ENCODE results near the gene ARFGEF2. TPM values are rescaled to one million over a fixed set of nuclear protein-coding genes. Genes with fewer than 3 reads are reported as not detected.
A peak's percentile ranks its signal among the peaks of the same experiment; 100 is the strongest.
"Not testable (repeated sequence)": the region's sequence is repeated elsewhere in the genome, so short reads cannot be mapped to it uniquely, and the experiment has no call there.

ARFGEF2 gene
- total RNA-seq, 2 donors from 2014 or later, result 23.6 to 24.7 TPM

- ATAC-seq, result no peak
These were observed 35.6 kb downstream of the ARFGEF2 start for GRCh38 chr20:48957053-48957481.

DNA sequence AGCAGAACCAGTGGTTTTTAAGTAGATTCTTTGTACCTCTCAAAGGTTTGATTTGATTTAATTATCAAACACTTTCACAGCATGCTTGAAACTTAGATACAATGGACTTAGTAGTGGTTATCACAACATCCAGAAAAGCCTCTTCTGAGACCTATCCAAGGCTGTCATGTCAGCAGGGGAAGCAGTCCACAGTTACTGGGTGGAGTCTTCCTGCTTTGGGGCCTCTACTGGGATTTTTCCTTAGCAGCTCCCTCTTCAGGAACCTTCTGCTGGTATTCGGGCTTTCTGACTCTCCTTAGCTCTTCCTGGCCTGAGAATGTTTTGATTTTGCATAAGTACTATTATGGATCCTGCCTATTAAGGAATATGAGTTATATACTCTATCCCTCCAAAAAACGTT is 36.0 kb downstream of the ARFGEF2 start:
- H3K36me3 Mint-ChIP-seq, result peaks cover 0 to 6% of the 10 kb centered on the region in 2 donors
- DNase-seq (ENCODE audit: low spot score in 2 of 2), result no peak
- ATAC-seq, result no peak
- peak overlapping the region in 1 of 2 donors; percentile 95 for H3K27ac Mint-ChIP-seq
- no peaks in the 10 kb centered on the region for H3K9me3 Mint-ChIP-seq

More at GRCh38 chr20:48957053-48957481, 35.6 kb downstream of the ARFGEF2 start:
- DNase-seq (ENCODE audit: low spot score in 2 of 2), result no peak
- Mint-ChIP-seq H3K9me3 (no peaks in the 10 kb centered on the region), H3K36me3 (peaks cover under 1 to 6% of the 10 kb centered on the region in 2 donors), H3K27ac (peak overlapping the region in 1 of 2 donors; percentile 95)

DNA sequence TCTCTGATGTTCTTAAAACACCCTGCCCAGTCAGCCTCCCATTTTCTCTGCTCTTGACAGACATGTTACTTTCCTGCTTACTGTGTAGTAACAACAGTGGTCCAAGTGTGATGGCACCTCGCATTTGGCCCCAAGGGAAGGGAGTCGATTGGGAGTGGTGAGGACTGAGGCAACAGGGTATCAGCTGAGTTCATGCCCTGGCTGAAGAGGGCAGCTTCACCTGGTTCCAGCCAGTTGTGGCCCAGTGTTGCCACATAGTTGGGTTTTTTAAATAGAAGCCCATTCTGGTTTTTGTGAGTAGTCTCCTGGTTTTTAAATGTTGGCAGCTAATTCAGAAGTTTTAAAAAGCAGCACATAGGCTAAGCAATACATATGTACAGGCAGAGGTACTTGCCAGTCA is 37.2 kb downstream of the ARFGEF2 start:
- H3K9me3 Mint-ChIP-seq, result no peaks in the 10 kb centered on the region
- no peak for ATAC-seq
- DNase-seq (ENCODE audit: low spot score in 2 of 2), result no peak
- H3K36me3 Mint-ChIP-seq, result peaks cover 0 to 6% of the 10 kb centered on the region in 2 donors
- peak overlapping the region; percentile 19 to 39 for H3K27ac Mint-ChIP-seq

DNA sequence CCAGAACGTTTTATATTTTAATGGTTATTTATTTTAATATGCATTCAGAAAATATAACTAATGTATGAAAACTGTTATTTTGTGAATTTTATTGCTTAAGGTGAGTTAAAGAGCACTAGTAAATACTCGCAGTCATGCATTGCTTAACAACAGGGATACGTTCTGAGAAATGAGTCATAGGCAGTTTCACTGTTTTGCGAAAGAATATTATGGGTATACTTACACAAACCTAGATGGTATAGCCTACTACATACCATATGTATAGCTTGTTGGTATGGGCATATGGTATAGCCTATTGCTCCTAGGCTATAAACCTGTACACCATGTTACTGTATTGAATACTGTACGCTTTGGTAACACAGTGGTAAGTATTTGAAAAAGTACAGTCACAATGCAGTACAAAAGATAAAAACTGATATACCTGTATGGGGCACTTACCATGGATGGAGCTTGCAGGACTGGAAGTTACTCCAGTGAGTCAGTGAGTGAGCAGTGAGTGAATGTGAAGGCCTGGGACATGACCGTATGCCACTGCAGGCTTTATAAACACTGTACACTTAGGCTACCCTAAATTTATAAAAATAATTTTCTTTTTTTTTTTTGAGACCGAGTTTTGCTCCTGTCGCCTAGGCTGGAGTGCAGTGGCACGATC is 38.5 kb downstream of the ARFGEF2 start:
- H3K36me3 Mint-ChIP-seq, result peaks cover 0 to 6% of the 10 kb centered on the region in 2 donors
- ATAC-seq, result peak; percentile 55 to 78

GRCh38 chr20:48962421-48962820 is 40.9 kb downstream of the ARFGEF2 start:
- Mint-ChIP-seq H3K36me3 (no peaks in the 10 kb centered on the region), H3K27ac (no peak overlapping the region), H3K9me3 (no peaks in the 10 kb centered on the region)
- no peak for DNase-seq (ENCODE audit: low spot score in 2 of 2)
- no peak for ATAC-seq

More for the DNA sequence above, 38.5 kb downstream of the ARFGEF2 start:
- no peak for DNase-seq (ENCODE audit: low spot score in 2 of 2)
- H3K9me3 Mint-ChIP-seq, result no peaks in the 10 kb centered on the region
- H3K27ac Mint-ChIP-seq, result peak overlapping the region in 1 of 2 donors; percentile 77

- no peaks in the 10 kb centered on the region for H3K9me3 Mint-ChIP-seq
- DNase-seq (ENCODE audit: low spot score in 2 of 2), result no peak
- ATAC-seq, result no peak
- no peak overlapping the region for H3K27ac Mint-ChIP-seq
- no peaks in the 10 kb centered on the region for H3K36me3 Mint-ChIP-seq
These were observed 41.7 kb downstream of the ARFGEF2 start for GRCh38 chr20:48962976-48963771.

GRCh38 chr20:48965189-48965910 is 43.8 kb downstream of the ARFGEF2 start:
- no peak for ATAC-seq
- DNase-seq (ENCODE audit: low spot score in 2 of 2), result no peak
- peak overlapping the region in 1 of 2 donors; percentile 84 for H3K27ac Mint-ChIP-seq
- H3K36me3 Mint-ChIP-seq, result peaks cover 6 to 10% of the 10 kb centered on the region in 2 donors
- no peaks in the 10 kb centered on the region for H3K9me3 Mint-ChIP-seq

DNA sequence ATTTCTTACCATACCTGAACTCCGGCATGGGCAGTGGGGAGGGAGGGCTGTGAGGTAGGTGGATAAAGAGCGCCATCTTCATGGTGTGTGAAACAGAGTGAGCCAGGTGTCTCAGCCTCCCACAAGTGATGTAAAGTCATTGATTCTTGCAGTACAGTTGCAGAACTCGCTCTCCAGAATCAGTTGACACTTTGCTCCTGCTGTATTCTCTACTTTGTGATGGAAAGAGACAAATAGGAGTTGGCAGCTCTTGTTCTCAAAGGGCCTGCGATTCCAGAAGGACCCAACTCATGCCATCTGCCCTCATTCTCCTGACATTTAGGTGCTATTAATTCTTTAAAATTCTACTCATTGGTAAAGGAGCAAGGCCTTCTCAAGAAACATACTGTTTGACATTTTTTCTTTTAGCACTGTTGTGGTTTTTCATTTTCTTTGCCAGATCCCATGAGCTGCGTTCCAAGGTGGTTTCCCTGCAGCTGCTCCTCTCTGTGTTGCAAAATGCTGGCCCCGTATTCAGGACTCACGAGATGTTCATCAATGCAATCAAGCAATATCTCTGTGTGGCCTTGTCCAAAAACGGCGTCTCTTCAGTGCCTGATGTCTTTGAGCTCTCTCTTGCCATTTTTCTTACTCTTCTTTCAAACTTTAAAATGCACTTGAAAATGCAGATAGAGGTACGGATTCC is 49.3 kb downstream of the ARFGEF2 start:
- Mint-ChIP-seq H3K9me3 (no peaks in the 10 kb centered on the region), H3K27ac (no peak overlapping the region), H3K36me3 (peaks cover 10 to 15% of the 10 kb centered on the region in 2 donors)
- DNase-seq (ENCODE audit: low spot score in 2 of 2) (no peak), ATAC-seq (no peak)

- ATAC-seq (no peak), DNase-seq (ENCODE audit: low spot score in 2 of 2) (no peak)
- peaks cover 10 to 15% of the 10 kb centered on the region in 2 donors for H3K36me3 Mint-ChIP-seq
- no peak overlapping the region for H3K27ac Mint-ChIP-seq
- no peaks in the 10 kb centered on the region for H3K9me3 Mint-ChIP-seq
These were observed 50.4 kb downstream of the ARFGEF2 start for GRCh38 chr20:48971956-48972355.

GRCh38 chr20:48972816-48973215 is 51.3 kb downstream of the ARFGEF2 start:
- peaks cover 10 to 18% of the 10 kb centered on the region in 2 donors for H3K36me3 Mint-ChIP-seq
- peak overlapping the region in 1 of 2 donors; percentile 17 for H3K27ac Mint-ChIP-seq
- H3K9me3 Mint-ChIP-seq, result no peaks in the 10 kb centered on the region
- no peak for ATAC-seq
- DNase-seq (ENCODE audit: low spot score in 2 of 2), result no peak

- Mint-ChIP-seq H3K9me3 (no peaks in the 10 kb centered on the region), H3K36me3 (peaks cover 0 to 26% of the 10 kb centered on the region in 2 donors), H3K27ac (no peak overlapping the region)
- DNase-seq (ENCODE audit: low spot score in 2 of 2) (no peak), ATAC-seq (no peak)
These were observed 54.4 kb downstream of the ARFGEF2 start for GRCh38 chr20:48975955-48976354.

- DNase-seq (ENCODE audit: low spot score in 2 of 2); H3K9me3 Mint-ChIP-seq; ATAC-seq: not testable (repeated sequence)
- H3K36me3 Mint-ChIP-seq, result peaks cover 16 to 41% of the 10 kb centered on the region in 2 donors
- H3K27ac Mint-ChIP-seq, result peak overlapping the region in 1 of 2 donors; percentile 13
These were observed 58.5 kb downstream of the ARFGEF2 start for GRCh38 chr20:48979980-48980379.

- Mint-ChIP-seq H3K27ac (peak overlapping the region; percentile 7 to 33), H3K9me3 (no peaks in the 10 kb centered on the region), H3K36me3 (peaks cover 16 to 31% of the 10 kb centered on the region in 2 donors)
- ATAC-seq (no peak), DNase-seq (ENCODE audit: low spot score in 2 of 2) (no peak)
These were observed 62.2 kb downstream of the ARFGEF2 start for GRCh38 chr20:48983423-48984400.

GRCh38 chr20:48984575-48985219 is 63.2 kb downstream of the ARFGEF2 start:
- H3K27ac Mint-ChIP-seq, result no peak overlapping the region
- no peaks in the 10 kb centered on the region for H3K9me3 Mint-ChIP-seq
- H3K36me3 Mint-ChIP-seq, result peaks cover 16 to 30% of the 10 kb centered on the region in 2 donors
- ATAC-seq (no peak), DNase-seq (ENCODE audit: low spot score in 2 of 2) (no peak)

GRCh38 chr20:48986899-48987298 is 65.4 kb downstream of the ARFGEF2 start:
- Mint-ChIP-seq H3K36me3 (peaks cover 18 to 22% of the 10 kb centered on the region in 2 donors), H3K9me3 (no peaks in the 10 kb centered on the region), H3K27ac (peak overlapping the region in 1 of 2 donors; percentile 18)
- ATAC-seq (no peak), DNase-seq (ENCODE audit: low spot score in 2 of 2) (no peak)
